Kidney (tissue), 14 donors: ENCODE results near the gene LONP2. TPM values are rescaled to one million over a fixed set of nuclear protein-coding genes. Genes with fewer than 3 reads are reported as not detected.

Experiments
- DNase-seq, 5 donors: peaks; one replicate each; pipeline ENCODE4 v3.0.0-alpha.2; 2013 to 2020
- FAIRE-seq: peaks from 2 replicates; lab custom pipeline; 2012; peaks lifted over from hg19 to GRCh38; lab: Jason Lieb, UNC
- H3K27ac ChIP-seq, 2 donors: one replicate each; pipeline ENCODE4 v1.7.0; 2013; ENCODE audit warnings: low read depth in 2 of 2, low read length in 2 of 2, inconsistent platforms in 1 of 2
- H3K27me3 ChIP-seq: one replicate; pipeline ENCODE4 v1.7.1; 2013; ENCODE audit warnings: low read length, inconsistent platforms; ENCODE audit not compliant: control insufficient read depth, insufficient read depth
- H3K36me3 ChIP-seq, 3 donors: one replicate each; pipeline versions ENCODE4 v1.7.0 to v1.7.1; 2013; ENCODE audit warnings: low read length in 3 of 3, control low read depth in 1 of 3, inconsistent platforms in 1 of 3; ENCODE audit not compliant: insufficient read depth in 3 of 3, control insufficient read depth in 2 of 3
- H3K4me1 ChIP-seq, 3 donors: one replicate each; pipeline versions ENCODE4 v1.7.0 to v1.7.1; 2013; ENCODE audit warnings: low read length in 3 of 3, inconsistent platforms in 1 of 3, low read depth in 1 of 3; ENCODE audit not compliant: control insufficient read depth in 2 of 3, insufficient read depth in 2 of 3
- H3K4me3 ChIP-seq, 3 donors: one replicate each; pipeline versions ENCODE4 v1.7.0 to v1.8.1; 2013; ENCODE audit warnings: low read length in 3 of 3, control low read depth in 1 of 3, inconsistent platforms in 1 of 3
- H3K9ac ChIP-seq, 3 donors: one replicate each; pipeline versions ENCODE4 v1.7.0 to v1.7.1; 2013; ENCODE audit warnings: low read length in 3 of 3, control low read depth in 1 of 3, inconsistent platforms in 1 of 3
- H3K9me3 ChIP-seq, 3 donors: one replicate each; pipeline versions ENCODE4 v1.7.0 to v1.7.1; 2013; ENCODE audit warnings: low read length in 3 of 3, control low read depth in 1 of 3, inconsistent platforms in 1 of 3; ENCODE audit not compliant: control insufficient read depth in 2 of 3, insufficient read depth in 1 of 3
- CTCF ChIP-seq: IDR thresholded peaks from 3 replicates; pipeline ENCODE4 v1.5.1; 2012; ENCODE audit warnings: mild to moderate bottlenecking, moderate library complexity, borderline replicate concordance; ENCODE audit not compliant: insufficient read depth; ENCODE audit errors: extremely low read depth
- intact Hi-C: fragments of 100-400 bp; cut with DNase I; formaldehyde crosslinking; loops from one replicate; pipeline ENCODE4 v1.11.1; 2022
- polyA plus RNA-seq: library from polyadenylated mRNA; stranded (reverse); fragments of 350-450 nt; fragmentation: Illumina TruSeq; extraction: RNeasy Lipid Tissue Mini Kit (QIAGEN cat#74804); gene quantifications from one replicate; pipeline ENCODE4 v1.2.3, GENCODE V29; 2014; ENCODE audit warnings: low read depth, low replicate concordance; ENCODE audit not compliant: insufficient read depth
- total RNA-seq: library from RNA; stranded (reverse); fragmentation: NEBNext Ultra II Directional; extraction: Animal tissue kit (Norgen Biotek cat#: 25700); gene quantifications from one replicate; pipeline ENCODE4 v1.2.1, GENCODE V29; 2021
- donor health status: control.
- donor health status: control.
- donor health status: control.
- donor health status: control.
- donor health status: control.
- donor health status: DM: yes; HTN: yes; CAD: no.
- donor health status: Normal renal cell carcinoma (clear cell type).

Gene LONP2
- total and polyA plus RNA-seq, 2 donors from 2014 or later: 24.8 to 77.1 TPM

GRCh38 chr16:48381201-48381600 is 137.1 kb downstream of the LONP2 start:
- FAIRE-seq (no peak), DNase-seq (no peak)
- no peak overlapping the region for H3K4me3 ChIP-seq
- H3K27ac ChIP-seq: no peak overlapping the region
- TF ChIP-seq CTCF: no peak
- H3K9ac ChIP-seq: no peak overlapping the region
- intact Hi-C loops: no loop called here
- H3K36me3 ChIP-seq: no peaks in the 10 kb centered on the region
- peaks cover 0 to 25% (median 20%) of the 10 kb centered on the region in 3 donors for H3K4me1 ChIP-seq
- no peaks in the 10 kb centered on the region for H3K27me3 ChIP-seq
- H3K9me3 ChIP-seq: no peaks in the 10 kb centered on the region

- peak overlapping the region in 1 of 3 donors; percentile 25 for H3K4me3 ChIP-seq
- TF ChIP-seq CTCF: no peak
- H3K27ac ChIP-seq: no peak overlapping the region
- no peak overlapping the region for H3K9ac ChIP-seq
- H3K36me3 ChIP-seq: no peaks in the 10 kb centered on the region
- H3K27me3 ChIP-seq: no peaks in the 10 kb centered on the region
- DNase-seq (no peak), FAIRE-seq (no peak)
- H3K4me1 ChIP-seq: peaks cover 0 to 25% (median 25%) of the 10 kb centered on the region in 3 donors
- no peaks in the 10 kb centered on the region for H3K9me3 ChIP-seq
- intact Hi-C loops: no loop called here
These were observed 138.0 kb downstream of the LONP2 start for GRCh38 chr16:48382131-48382530.

GRCh38 chr16:48383009-48383876 is 139.1 kb downstream of the LONP2 start:
- peak overlapping the region; percentile 85 to 99 (median 94) for H3K4me3 ChIP-seq
- FAIRE-seq (no peak), DNase-seq (peak in 1 of 5 donors; percentile 17)
- H3K27me3 ChIP-seq: no peaks in the 10 kb centered on the region
- peak overlapping the region in 2 of 3 donors; percentile 83 to 98 for H3K9ac ChIP-seq
- no peaks in the 10 kb centered on the region for H3K36me3 ChIP-seq
- peak overlapping the region; percentile 86 to 95 for H3K27ac ChIP-seq
- peaks cover 0 to 25% (median 25%) of the 10 kb centered on the region in 3 donors for H3K4me1 ChIP-seq
- intact Hi-C loops: no loop called here
- H3K9me3 ChIP-seq: no peaks in the 10 kb centered on the region
- no peak for TF ChIP-seq CTCF
